ENCODE measurements around the gene M6PR. TPM values are rescaled to one million over a fixed set of nuclear protein-coding genes. Genes with fewer than 3 reads are reported as not detected.
A peak's percentile ranks its signal among the peaks of the same experiment; 100 is the strongest.
"Not testable (repeated sequence)": the region's sequence is repeated elsewhere in the genome, so short reads cannot be mapped to it uniquely, and the experiment has no call there.

Gene M6PR
- total RNA-seq, 4 donors from 2014 or later = 43.2 to 87.5 (median 67.2) TPM

- TF ChIP-seq POLR2A (IDR thresholded peaks at IDR 0.05) (no peak), EP300 (IDR thresholded peaks at IDR 0.05; ENCODE audit: low read depth) (no peak), POLR2AphosphoS5 (IDR thresholded peaks at IDR 0.05) (no peak), CTCF (IDR thresholded peaks at IDR 0.05) (no peak)
- Histone ChIP-seq H3K4me1 (peaks cover 6 to 30% (median 17%) of the 10 kb centered on the region in 4 donors), H3K9me3 (no peaks in the 10 kb centered on the region), H3K27me3 (no peaks in the 10 kb centered on the region), H3K36me3 (no peaks in the 10 kb centered on the region), H3K4me3 (peak overlapping the region; percentile 29 to 96 (median 74)), H3K27ac (peak overlapping the region; percentile 86 to 93 (median 90))
- peak; percentile 62 for DNase-seq
- intact Hi-C loops (cut with DNase I; ENCODE audit: low total_unique reads) (no loop called here), in situ Hi-C loops (cut with MboI; ENCODE audit: low pct_ligation_motif_present in 1 of 4, low pct_unique_long_range_greater_than_20kb in 1 of 4, low sequenced_read_pairs in 3 of 4) (no loop called here)
- 3 to 6% methylated on average over 11 to 26 of the region's 35 CpGs for WGBS, 2 donors (ENCODE audit: low coverage in 1 of 2)
These were observed 34.5 kb downstream of the M6PR start for GRCh38 chr12:8914716-8915526.

GRCh38 chr12:8914033-8914715 lies 35.3 kb downstream of the M6PR start, which contains the start of gene PHC1:
TSS of gene PHC1 (plus strand) at chr12:8914509. CDS start at chr12:8917678, 3,169 bp downstream.
- H3K36me3 ChIP-seq; intact Hi-C loops (cut with DNase I; ENCODE audit: low total_unique reads); in situ Hi-C loops (cut with MboI; ENCODE audit: low pct_ligation_motif_present in 1 of 4, low pct_unique_long_range_greater_than_20kb in 1 of 4, low sequenced_read_pairs in 3 of 4); H3K27me3 ChIP-seq; H3K9me3 ChIP-seq: not testable (repeated sequence)
- DNase-seq = peak; percentile 82
- peak within 1 kb of the TSS; percentile 86 to 93 (median 90) for H3K27ac ChIP-seq
- peaks cover 6 to 30% (median 17%) of the 10 kb centered on the region in 4 donors for H3K4me1 ChIP-seq
- peak; percentile 35 to 51 (median 43) for TF ChIP-seq CTCF (IDR thresholded peaks at IDR 0.05)
- peak within 1 kb of the TSS; percentile 34 to 96 (median 74) for H3K4me3 ChIP-seq
- 0% methylated on average over 6 to 18 of the region's 57 CpGs for WGBS, 2 donors (ENCODE audit: low coverage in 1 of 2)

- Histone ChIP-seq H3K4me3 (peak overlapping the region; percentile 34 to 96 (median 74)), H3K4me1 (peaks cover 6 to 30% (median 17%) of the 10 kb centered on the region in 4 donors)
- intact Hi-C loops (cut with DNase I; ENCODE audit: low total_unique reads) = no loop called here
These were observed 35.8 kb downstream of the M6PR start for GRCh38 chr12:8913702-8914032.

GRCh38 chr12:8912914-8913313 lies 36.5 kb downstream of the M6PR start:
- no peak overlapping the region for H3K4me3 ChIP-seq
- intact Hi-C loops (cut with DNase I; ENCODE audit: low total_unique reads) = no loop called here
- H3K4me1 ChIP-seq = peaks cover 6 to 30% (median 17%) of the 10 kb centered on the region in 4 donors
- peak overlapping the region; percentile 86 to 93 (median 90) for H3K27ac ChIP-seq
- H3K27me3 ChIP-seq = no peaks in the 10 kb centered on the region
- 41 to 72% methylated on average over 3 to 9 of the region's 9 CpGs for WGBS, 2 donors (ENCODE audit: low coverage in 1 of 2)
- H3K36me3 ChIP-seq = no peaks in the 10 kb centered on the region
- in situ Hi-C loops (cut with MboI; ENCODE audit: low pct_ligation_motif_present in 1 of 4, low pct_unique_long_range_greater_than_20kb in 1 of 4, low sequenced_read_pairs in 3 of 4) = no loop called here
- DNase-seq = no peak
- no peaks in the 10 kb centered on the region for H3K9me3 ChIP-seq
- TF ChIP-seq CTCF (IDR thresholded peaks at IDR 0.05) (peak in 2 of 5 experiments; percentile 17 to 18), EP300 (IDR thresholded peaks at IDR 0.05; ENCODE audit: low read depth) (no peak)

More at GRCh38 chr12:8913702-8914032, 35.8 kb downstream of the M6PR start:
- peak overlapping the region; percentile 86 to 93 (median 90) for H3K27ac ChIP-seq
- TF ChIP-seq POLR2AphosphoS5 (IDR thresholded peaks at IDR 0.05) (no peak), POLR2A (IDR thresholded peaks at IDR 0.05) (no peak)
- 21 to 33% methylated on average over 3 to 6 of the region's 6 CpGs for WGBS, 2 donors (ENCODE audit: low coverage in 1 of 2)
- DNase-seq = no peak
- no peaks in the 10 kb centered on the region for H3K9me3 ChIP-seq
- H3K27me3 ChIP-seq = no peaks in the 10 kb centered on the region
- in situ Hi-C loops (cut with MboI; ENCODE audit: low pct_ligation_motif_present in 1 of 4, low pct_unique_long_range_greater_than_20kb in 1 of 4, low sequenced_read_pairs in 3 of 4) = no loop called here
- H3K36me3 ChIP-seq = no peaks in the 10 kb centered on the region
